Measurements from ENCODE around the gene ZNF497. TPM values are rescaled to one million over a fixed set of nuclear protein-coding genes. Genes with fewer than 3 reads are reported as not detected.

The ZNF497 gene
- total RNA-seq, 2 experiments from 2014 or later: 1.7 to 2.1 TPM

- POLR2A ChIA-PET: interaction anchor here (0.6 to 1.1 kb wide), 2 partner anchors 15 to 17 kb away, joined by 4 to 6 read pairs; partner anchors contain the start of gene ZNF497
- peak overlapping the region; percentile 91 for H3K4me3 Mint-ChIP-seq
- peak overlapping the region; percentile 60 for H3K27ac Mint-ChIP-seq
- DNase-seq (no peak), ATAC-seq (ENCODE audit: low read depth) (no peak)
- H3K4me1 Mint-ChIP-seq: peaks cover 22% of the 10 kb centered on the region
- H3K36me3 Mint-ChIP-seq: peaks cover 22% of the 10 kb centered on the region
- no peaks in the 10 kb centered on the region for H3K9me3 Mint-ChIP-seq
- no peaks in the 10 kb centered on the region for H3K27me3 Mint-ChIP-seq
Observed at GRCh38 chr19:58345558-58345957, 17.0 kb downstream of the ZNF497 start.

DNA sequence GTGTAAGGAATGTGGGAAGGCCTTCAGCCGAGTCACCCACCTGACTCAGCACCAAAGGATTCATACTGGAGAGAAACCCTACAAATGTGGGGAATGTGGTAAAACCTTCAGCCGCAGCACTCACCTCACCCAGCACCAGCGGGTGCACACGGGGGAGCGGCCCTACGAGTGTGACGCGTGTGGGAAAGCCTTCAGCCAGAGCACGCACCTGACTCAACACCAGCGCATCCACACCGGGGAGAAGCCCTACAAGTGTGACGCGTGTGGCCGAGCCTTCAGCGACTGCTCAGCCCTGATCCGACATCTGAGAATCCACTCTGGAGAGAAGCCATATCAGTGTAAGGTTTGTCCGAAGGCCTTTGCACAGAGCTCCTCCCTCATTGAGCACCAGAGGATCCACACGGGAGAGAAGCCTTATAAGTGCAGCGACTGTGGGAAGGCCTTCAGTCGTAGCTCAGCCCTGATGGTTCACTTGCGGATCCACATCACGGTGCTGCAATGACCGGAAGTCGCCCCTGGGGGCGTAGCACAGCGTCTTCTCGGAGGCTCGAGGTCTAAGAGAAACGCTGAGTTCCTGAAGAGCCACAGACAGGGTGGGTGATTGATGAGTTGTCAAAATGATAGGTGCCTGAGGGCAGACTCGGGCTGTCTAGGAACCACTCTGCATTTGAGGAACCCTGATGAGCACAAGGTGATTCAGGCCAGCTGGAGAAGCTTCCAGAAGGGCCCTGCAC, 23.6 kb downstream of the ZNF497 start:
- Mint-ChIP-seq H3K27ac (no peak overlapping the region), H3K27me3 (no peaks in the 10 kb centered on the region), H3K9me3 (no peaks in the 10 kb centered on the region), H3K4me3 (no peak overlapping the region), H3K36me3 (peaks cover 50% of the 10 kb centered on the region), H3K4me1 (peaks cover 6% of the 10 kb centered on the region)
- POLR2A ChIA-PET: no interaction called here
- DNase-seq (no peak), ATAC-seq (ENCODE audit: low read depth) (no peak)

DNA sequence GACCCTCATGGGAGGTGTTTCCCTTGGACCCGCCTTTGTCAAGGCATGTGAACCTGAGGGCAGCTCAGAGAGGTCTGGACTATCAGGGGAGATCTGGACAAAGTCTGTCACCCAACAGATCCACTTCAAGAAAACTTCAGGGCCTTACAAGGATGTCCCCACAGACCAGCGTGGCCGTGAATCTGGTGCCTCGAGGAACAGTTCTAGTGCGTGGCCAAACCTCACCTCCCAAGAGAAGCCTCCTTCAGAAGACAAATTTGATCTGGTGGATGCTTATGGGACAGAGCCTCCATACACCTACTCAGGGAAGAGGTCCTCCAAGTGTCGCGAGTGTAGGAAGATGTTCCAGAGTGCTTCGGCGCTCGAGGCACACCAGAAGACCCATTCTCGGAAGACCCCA, 24.2 kb downstream of the ZNF497 start:
- peaks cover 47% of the 10 kb centered on the region for H3K36me3 Mint-ChIP-seq
- peaks cover 6% of the 10 kb centered on the region for H3K4me1 Mint-ChIP-seq
- ATAC-seq (ENCODE audit: low read depth) (no peak), DNase-seq (no peak)
- H3K27ac Mint-ChIP-seq: no peak overlapping the region
- no peaks in the 10 kb centered on the region for H3K27me3 Mint-ChIP-seq
- H3K4me3 Mint-ChIP-seq: no peak overlapping the region
- POLR2A ChIA-PET: no interaction called here
- H3K9me3 Mint-ChIP-seq: no peaks in the 10 kb centered on the region

- ATAC-seq (ENCODE audit: low read depth): no peak
- POLR2A ChIA-PET: no interaction called here
- peaks cover 10% of the 10 kb centered on the region for H3K4me1 Mint-ChIP-seq
- no peak overlapping the region for H3K27ac Mint-ChIP-seq
- no peaks in the 10 kb centered on the region for H3K27me3 Mint-ChIP-seq
- DNase-seq: no peak
- no peaks in the 10 kb centered on the region for H3K9me3 Mint-ChIP-seq
- no peak overlapping the region for H3K4me3 Mint-ChIP-seq
- H3K36me3 Mint-ChIP-seq: peaks cover 42% of the 10 kb centered on the region
Observed at GRCh38 chr19:58336820-58337219, 25.7 kb downstream of the ZNF497 start.

- POLR2A ChIA-PET: no interaction called here
Observed at GRCh38 chr19:58336216-58336615, 26.3 kb downstream of the ZNF497 start.

DNA sequence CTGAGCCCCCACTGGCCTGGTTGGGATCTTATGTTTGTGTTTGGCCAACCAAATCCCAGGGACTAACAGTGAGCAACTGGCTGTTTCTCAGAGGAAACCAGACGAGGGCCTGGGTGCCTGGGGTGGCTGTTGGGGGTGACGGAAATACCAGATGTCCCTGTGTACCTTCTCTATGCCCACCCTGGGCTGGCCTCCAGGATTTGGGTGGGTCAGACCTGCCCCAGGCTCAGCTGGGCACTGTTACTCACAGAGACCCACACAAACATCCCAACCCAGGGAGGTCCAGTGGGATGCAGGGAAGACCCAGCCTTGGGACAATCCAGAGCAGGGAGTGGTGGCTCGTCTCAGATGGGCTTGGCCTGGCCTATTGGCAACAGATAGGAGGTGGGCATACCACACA, 26.9 kb downstream of the ZNF497 start:
- no peaks in the 10 kb centered on the region for H3K9me3 Mint-ChIP-seq
- H3K36me3 Mint-ChIP-seq: peaks cover 36% of the 10 kb centered on the region
- POLR2A ChIA-PET: no interaction called here

More at GRCh38 chr19:58336216-58336615, 26.3 kb downstream of the ZNF497 start:
- H3K9me3 Mint-ChIP-seq: no peaks in the 10 kb centered on the region
- peaks cover 10% of the 10 kb centered on the region for H3K4me1 Mint-ChIP-seq
- H3K36me3 Mint-ChIP-seq: peaks cover 40% of the 10 kb centered on the region
- no peak for DNase-seq
- no peak for ATAC-seq (ENCODE audit: low read depth)
- no peak overlapping the region for H3K4me3 Mint-ChIP-seq
- no peaks in the 10 kb centered on the region for H3K27me3 Mint-ChIP-seq
- no peak overlapping the region for H3K27ac Mint-ChIP-seq

GRCh38 chr19:58334691-58335249, 27.8 kb downstream of the ZNF497 start:
- POLR2A ChIA-PET: no interaction called here

More for the DNA sequence above, 26.9 kb downstream of the ZNF497 start:
- H3K4me1 Mint-ChIP-seq: peaks cover 10% of the 10 kb centered on the region
- H3K4me3 Mint-ChIP-seq: no peak overlapping the region
- H3K27ac Mint-ChIP-seq: no peak overlapping the region
- H3K27me3 Mint-ChIP-seq: no peaks in the 10 kb centered on the region
- DNase-seq (no peak), ATAC-seq (ENCODE audit: low read depth) (no peak)

GRCh38 chr19:58332697-58333096, 29.9 kb downstream of the ZNF497 start:
- H3K36me3 Mint-ChIP-seq: peaks cover 12% of the 10 kb centered on the region
- ATAC-seq (ENCODE audit: low read depth): no peak
- no peak overlapping the region for H3K4me3 Mint-ChIP-seq
- no peak for DNase-seq
- no peak overlapping the region for H3K27ac Mint-ChIP-seq
- POLR2A ChIA-PET: interaction anchor here (1.0 to 1.6 kb wide), 2 partner anchors 14 to 68 kb away, joined by 3 to 4 read pairs; no protein-coding TSS in a partner anchor
- no peaks in the 10 kb centered on the region for H3K27me3 Mint-ChIP-seq
- no peaks in the 10 kb centered on the region for H3K9me3 Mint-ChIP-seq
- H3K4me1 Mint-ChIP-seq: peaks cover 11% of the 10 kb centered on the region

More at GRCh38 chr19:58334691-58335249, 27.8 kb downstream of the ZNF497 start:
- H3K27me3 Mint-ChIP-seq: no peaks in the 10 kb centered on the region
- no peak overlapping the region for H3K4me3 Mint-ChIP-seq
- H3K4me1 Mint-ChIP-seq: peaks cover 9% of the 10 kb centered on the region
- H3K36me3 Mint-ChIP-seq: peaks cover 30% of the 10 kb centered on the region
- ATAC-seq (ENCODE audit: low read depth) (no peak), DNase-seq (no peak)
- no peak overlapping the region for H3K27ac Mint-ChIP-seq
- no peaks in the 10 kb centered on the region for H3K9me3 Mint-ChIP-seq

DNA sequence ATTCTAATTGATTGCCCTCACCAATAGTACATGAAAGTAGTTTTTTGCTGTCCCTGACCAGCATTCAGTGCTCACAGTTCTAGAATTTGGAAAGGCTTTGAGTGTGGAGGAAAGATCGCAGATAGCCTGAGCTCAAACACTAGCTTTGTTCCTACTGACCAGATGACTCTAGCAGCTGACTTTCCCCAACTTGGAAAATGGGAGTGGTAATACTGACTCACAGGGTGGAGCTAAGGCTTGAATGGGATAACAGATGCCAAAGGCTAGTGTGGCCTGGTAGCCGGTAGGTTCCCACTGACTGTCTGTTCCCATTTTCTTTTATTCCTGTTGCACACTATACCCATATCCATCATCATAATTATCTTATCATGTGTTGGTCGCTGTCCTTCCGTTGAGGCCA, 32.1 kb downstream of the ZNF497 start:
- DNase-seq (no peak), ATAC-seq (ENCODE audit: low read depth) (no peak)
- Mint-ChIP-seq H3K36me3 (peaks cover 2% of the 10 kb centered on the region), H3K27ac (no peak overlapping the region), H3K4me1 (peaks cover 11% of the 10 kb centered on the region), H3K27me3 (no peaks in the 10 kb centered on the region), H3K4me3 (no peak overlapping the region), H3K9me3 (no peaks in the 10 kb centered on the region)
- POLR2A ChIA-PET: no interaction called here

DNA sequence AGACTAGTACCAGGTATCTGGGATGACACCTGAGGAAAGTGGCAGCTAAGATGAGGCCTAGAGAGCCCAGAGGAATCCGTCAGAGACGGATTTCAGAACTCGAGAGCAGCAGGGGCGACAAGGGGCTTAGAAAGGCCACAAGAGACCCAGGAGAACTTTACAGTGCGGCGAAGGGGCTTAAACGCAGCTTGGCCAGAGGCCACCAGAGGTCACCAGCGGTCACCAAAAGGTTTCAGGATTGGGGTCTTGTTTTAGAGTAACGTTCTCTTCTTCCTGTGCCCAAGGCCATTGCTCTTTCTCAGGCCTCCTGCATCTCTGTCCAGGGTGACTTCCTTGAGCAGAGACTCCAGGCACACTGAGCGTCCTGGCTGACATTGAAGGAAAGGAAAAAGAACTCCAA, 33.6 kb downstream of the ZNF497 start:
- Mint-ChIP-seq H3K27me3 (no peaks in the 10 kb centered on the region), H3K36me3 (no peaks in the 10 kb centered on the region), H3K4me1 (peaks cover 11% of the 10 kb centered on the region), H3K27ac (no peak overlapping the region), H3K4me3 (no peak overlapping the region), H3K9me3 (no peaks in the 10 kb centered on the region)
- ATAC-seq (ENCODE audit: low read depth) (no peak), DNase-seq (no peak)
- POLR2A ChIA-PET: interaction anchor here (0.5 kb wide), 1 partner anchor 1152 kb away, joined by 3 read pairs; no protein-coding TSS in a partner anchor

DNA sequence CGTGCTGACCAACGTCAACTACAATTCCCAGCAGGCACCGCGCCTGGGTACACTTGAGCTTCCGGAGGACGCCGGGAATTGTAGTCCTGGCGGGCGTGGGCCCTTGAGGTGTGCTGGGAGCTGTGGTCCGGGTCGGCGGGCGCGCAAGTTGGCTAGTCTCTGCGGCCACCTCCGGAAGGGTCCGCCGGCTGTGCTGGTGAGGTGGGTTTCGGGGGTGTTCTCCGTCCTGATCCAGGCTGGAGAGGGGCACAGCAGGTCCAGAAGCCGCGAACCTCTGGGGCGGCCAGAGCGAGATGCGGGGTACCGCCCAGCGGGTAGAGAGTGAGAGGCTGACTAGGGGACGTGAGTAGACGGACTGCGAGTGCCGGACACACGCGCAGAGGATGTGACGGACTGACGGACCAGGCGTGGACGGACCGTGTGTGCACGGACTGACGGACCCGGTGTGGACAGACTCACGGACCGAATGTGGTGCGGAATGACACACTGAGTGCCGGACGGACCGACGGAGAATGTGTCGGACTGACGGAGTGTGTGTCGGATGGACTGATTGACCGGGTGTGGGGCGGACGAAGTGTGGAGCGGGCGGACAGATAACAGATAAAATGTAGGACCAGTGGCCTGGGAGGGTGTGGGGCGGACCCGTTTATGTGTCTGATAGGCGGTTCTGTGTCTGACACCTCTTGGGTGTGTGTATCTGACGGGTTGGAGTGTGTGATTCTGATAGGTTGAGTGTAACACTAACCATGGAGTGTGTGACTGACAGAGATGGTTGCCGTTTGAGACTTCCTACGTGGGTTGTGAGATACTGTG, 35.4 kb downstream of the ZNF497 start, which contains the start of gene ZSCAN22:
ZSCAN22 (plus strand) TSS at position 81 of the 813 bp plus-strand sequence. CDS start 7,809 bp downstream, outside the sequence.
- Mint-ChIP-seq H3K27ac (no peak within 1 kb of the TSS), H3K9me3 (no peaks in the 10 kb centered on the region), H3K4me1 (peaks cover 7% of the 10 kb centered on the region), H3K27me3 (no peaks in the 10 kb centered on the region), H3K36me3 (peaks cover 3% of the 10 kb centered on the region), H3K4me3 (no peak within 1 kb of the TSS)
- POLR2A ChIA-PET: interaction anchor here (0.6 to 1.6 kb wide), 14 partner anchors 20 to 508 kb away, joined by 3 to 17 read pairs (median 4); partner anchors contain the start of genes ZNF132, ZNF274, ZNF497 and ZNF8
- DNase-seq: peak; percentile 89
- peak; percentile 88 for ATAC-seq (ENCODE audit: low read depth)

DNA sequence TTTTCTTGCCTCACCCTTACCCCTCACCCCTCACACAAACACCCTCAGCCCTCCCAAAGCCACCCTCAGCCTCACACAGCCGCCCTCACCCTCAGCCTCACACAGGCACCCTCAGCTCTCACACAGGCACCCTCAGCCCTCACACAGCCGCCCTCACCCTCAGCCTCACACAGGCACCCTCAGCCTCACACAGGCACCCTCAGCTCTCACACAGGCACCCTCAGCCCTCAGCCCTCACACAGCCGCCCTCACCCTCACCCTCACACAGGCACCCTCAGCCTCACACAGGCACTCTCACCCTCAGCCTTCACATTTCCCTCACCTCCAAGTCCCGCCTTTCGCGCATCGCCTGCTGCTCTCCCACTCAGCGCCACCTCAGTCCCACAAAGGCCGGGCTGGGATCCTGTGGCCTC, 36.0 kb downstream of the ZNF497 start:
- H3K27me3 Mint-ChIP-seq: no peaks in the 10 kb centered on the region
- peaks cover 7% of the 10 kb centered on the region for H3K4me1 Mint-ChIP-seq
- no peak overlapping the region for H3K27ac Mint-ChIP-seq
- H3K9me3 Mint-ChIP-seq: no peaks in the 10 kb centered on the region
- H3K4me3 Mint-ChIP-seq: no peak overlapping the region
- peak; percentile 55 for ATAC-seq (ENCODE audit: low read depth)
- peaks cover 3% of the 10 kb centered on the region for H3K36me3 Mint-ChIP-seq
- no peak for DNase-seq
- POLR2A ChIA-PET: interaction anchor here (0.6 to 1.6 kb wide), 13 partner anchors 20 to 507 kb away, joined by 3 to 17 read pairs (median 6); partner anchors contain the start of genes ZNF132, ZNF274, ZNF497 and ZNF8
